ENCODE data around the gene ARID5B. TPM values are rescaled to one million over a fixed set of nuclear protein-coding genes. Genes with fewer than 3 reads are reported as not detected.

ARID5B gene
- total RNA-seq, 1 donor from 2014 or later = 22.8 TPM

- no peak overlapping the region for H3K4me3 ChIP-seq (ENCODE audit: low read depth, low read length)
- DNase-seq (ENCODE audit: low read depth) = no peak
- TF ChIP-seq, protein P1, sequence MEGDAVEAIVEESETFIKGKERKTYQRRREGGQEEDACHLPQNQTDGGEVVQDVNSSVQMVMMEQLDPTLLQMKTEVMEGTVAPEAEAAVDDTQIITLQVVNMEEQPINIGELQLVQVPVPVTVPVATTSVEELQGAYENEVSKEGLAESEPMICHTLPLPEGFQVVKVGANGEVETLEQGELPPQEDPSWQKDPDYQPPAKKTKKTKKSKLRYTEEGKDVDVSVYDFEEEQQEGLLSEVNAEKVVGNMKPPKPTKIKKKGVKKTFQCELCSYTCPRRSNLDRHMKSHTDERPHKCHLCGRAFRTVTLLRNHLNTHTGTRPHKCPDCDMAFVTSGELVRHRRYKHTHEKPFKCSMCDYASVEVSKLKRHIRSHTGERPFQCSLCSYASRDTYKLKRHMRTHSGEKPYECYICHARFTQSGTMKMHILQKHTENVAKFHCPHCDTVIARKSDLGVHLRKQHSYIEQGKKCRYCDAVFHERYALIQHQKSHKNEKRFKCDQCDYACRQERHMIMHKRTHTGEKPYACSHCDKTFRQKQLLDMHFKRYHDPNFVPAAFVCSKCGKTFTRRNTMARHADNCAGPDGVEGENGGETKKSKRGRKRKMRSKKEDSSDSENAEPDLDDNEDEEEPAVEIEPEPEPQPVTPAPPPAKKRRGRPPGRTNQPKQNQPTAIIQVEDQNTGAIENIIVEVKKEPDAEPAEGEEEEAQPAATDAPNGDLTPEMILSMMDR (conservative IDR thresholded peaks at IDR 0.05; ENCODE audit: low read depth, low read length) = no peak
Measured at GRCh38 chr10:62092301-62093030, 191.0 kb downstream of the ARID5B start.

- DNase-seq (ENCODE audit: low read depth) = peak; percentile 40
- TF ChIP-seq, protein P1 (conservative IDR thresholded peaks at IDR 0.05; ENCODE audit: low read depth, low read length) = no peak
- no peak overlapping the region for H3K4me3 ChIP-seq (ENCODE audit: low read depth, low read length)
Measured at GRCh38 chr10:62093863-62094291, 192.4 kb downstream of the ARID5B start.

DNA sequence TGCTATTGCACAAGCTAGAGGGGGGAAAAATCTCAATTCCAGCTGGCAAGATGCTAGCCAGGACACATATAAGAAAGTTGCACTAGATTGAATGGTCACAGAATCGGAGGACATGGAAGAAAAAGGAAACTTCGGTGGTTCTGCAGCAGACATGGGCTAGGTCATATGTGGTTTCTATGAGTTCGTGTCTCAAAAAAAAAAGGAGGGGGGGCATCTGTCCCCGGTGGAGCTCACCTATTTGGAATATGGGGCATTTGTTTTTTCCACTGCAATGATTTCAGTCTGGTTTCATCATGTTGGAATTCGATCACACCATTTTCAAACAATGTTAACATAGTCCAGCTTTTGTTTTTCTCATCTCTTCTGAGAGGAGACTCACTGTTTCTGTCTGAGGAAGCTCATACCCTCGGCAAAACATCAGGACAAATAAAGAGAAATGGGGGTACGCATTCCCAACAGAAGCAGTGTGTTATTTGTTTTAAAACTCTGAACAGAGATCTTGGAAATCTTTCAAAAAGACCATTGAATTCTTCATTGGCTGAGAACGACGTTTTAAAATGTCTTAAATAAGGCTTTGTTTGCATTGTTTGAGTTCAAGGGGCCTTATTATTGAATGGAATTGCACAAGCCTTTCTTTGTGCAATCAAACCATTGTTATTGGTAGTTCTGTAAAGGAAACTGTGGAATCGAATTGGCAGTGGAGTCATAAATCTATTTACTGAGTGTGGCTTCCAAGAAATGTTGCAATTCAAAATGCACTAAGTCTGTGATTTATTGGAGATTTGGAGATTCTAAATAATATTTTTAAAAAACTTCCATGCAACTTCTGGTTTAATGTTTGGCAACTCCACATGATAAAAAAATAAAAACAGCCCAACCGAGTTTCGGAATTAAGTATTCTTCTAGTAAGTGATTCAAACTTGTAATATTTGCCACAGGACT is 194.0 kb downstream of the ARID5B start:
- DNase-seq (ENCODE audit: low read depth) = peak; percentile 30

GRCh38 chr10:62096256-62096933 is 194.9 kb downstream of the ARID5B start:
- DNase-seq (ENCODE audit: low read depth) = no peak
- TF ChIP-seq, protein P1 (conservative IDR thresholded peaks at IDR 0.05; ENCODE audit: low read depth, low read length) = no peak
- no peak overlapping the region for H3K4me3 ChIP-seq (ENCODE audit: low read depth, low read length)

More for the DNA sequence above, 194.0 kb downstream of the ARID5B start:
- TF ChIP-seq, protein P1 (conservative IDR thresholded peaks at IDR 0.05; ENCODE audit: low read depth, low read length) = no peak
- H3K4me3 ChIP-seq (ENCODE audit: low read depth, low read length) = no peak overlapping the region

DNA sequence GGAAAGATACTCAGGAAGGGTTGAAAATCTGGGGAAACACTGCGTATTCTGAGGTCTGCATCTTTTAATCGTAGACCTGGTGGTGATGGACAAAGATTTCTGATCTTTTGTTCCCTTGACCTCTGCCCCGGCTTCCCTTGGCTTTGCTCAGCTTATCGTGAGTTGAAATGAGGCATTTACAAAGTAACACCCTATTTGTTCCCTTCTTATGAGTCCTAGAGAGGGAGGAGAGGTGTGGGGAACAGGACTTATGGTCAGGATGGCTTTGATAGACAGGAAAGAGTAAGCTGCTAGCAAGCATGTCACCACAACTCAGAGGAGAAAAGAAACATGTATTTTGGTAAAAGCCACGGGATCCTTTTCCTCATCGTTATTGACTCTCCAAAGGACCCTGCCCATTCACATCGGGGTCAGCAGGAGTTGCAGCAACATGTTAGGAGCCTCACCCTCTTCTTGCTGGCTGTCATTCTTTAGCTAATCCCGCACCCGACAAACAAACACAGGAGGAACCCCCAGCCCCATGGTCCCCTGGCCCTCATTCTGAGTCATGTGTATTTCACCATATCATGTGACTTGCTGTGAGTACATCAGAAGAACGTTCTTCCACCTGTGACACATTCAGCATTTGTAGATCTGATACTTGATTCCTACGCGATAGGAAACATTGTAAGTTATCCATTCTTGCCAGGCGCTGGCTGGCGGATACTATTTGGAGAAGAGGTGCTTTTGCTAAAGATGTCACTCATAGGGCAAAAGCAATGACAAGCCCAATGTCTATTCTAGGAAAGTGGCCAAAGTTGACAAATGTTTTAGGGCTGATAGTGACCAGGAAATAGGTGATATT is 197.0 kb downstream of the ARID5B start:
- TF ChIP-seq, protein P1 (conservative IDR thresholded peaks at IDR 0.05; ENCODE audit: low read depth, low read length) = no peak
- no peak for DNase-seq (ENCODE audit: low read depth)

DNA sequence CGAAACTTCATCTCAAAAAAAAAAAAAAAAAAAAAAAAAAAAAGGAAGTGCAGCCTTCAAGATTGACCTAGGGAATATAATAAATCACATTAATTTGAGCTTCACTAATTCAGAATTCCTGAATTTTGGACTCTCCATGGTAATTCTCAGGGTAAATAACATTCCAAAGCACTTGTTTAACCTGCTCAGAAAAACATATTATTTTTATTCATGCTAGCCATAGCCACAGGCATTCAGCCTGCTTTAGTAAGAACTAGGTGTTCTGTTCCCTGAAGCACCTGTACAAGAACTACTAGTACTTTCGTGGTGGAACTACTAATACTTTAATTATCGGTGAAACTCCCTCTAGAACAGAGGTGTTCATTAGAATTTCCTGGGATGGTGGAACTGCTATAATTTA is 197.8 kb downstream of the ARID5B start:
- no peak overlapping the region for H3K4me3 ChIP-seq (ENCODE audit: low read depth, low read length)
- no peak for DNase-seq (ENCODE audit: low read depth)
- TF ChIP-seq, protein P1 (conservative IDR thresholded peaks at IDR 0.05; ENCODE audit: low read depth, low read length) = no peak

More for the DNA sequence above, 197.0 kb downstream of the ARID5B start:
- H3K4me3 ChIP-seq (ENCODE audit: low read depth, low read length) = no peak overlapping the region
